HG03460 (cell line): Measurements from ENCODE around the gene ZNF664.

Source experiments
- ATAC-seq: cut with Tn5 transposase; IDR thresholded peaks from one replicate; pipeline ENCODE4 v1.9.1; 2021; ENCODE audit not compliant: unreplicated experiment

Gene ZNF664

GRCh38 chr12:123989168-123989567, 16.2 kb downstream of the ZNF664 start:
- ATAC-seq, result no peak

GRCh38 chr12:123989753-123990152, 16.7 kb downstream of the ZNF664 start:
- ATAC-seq, result no peak

- no peak for ATAC-seq
Observed at GRCh38 chr12:123990511-123990910, 17.5 kb downstream of the ZNF664 start.

GRCh38 chr12:123991372-123991951, 18.4 kb downstream of the ZNF664 start:
- no peak for ATAC-seq

- no peak for ATAC-seq
Observed at GRCh38 chr12:123992118-123992825, 19.3 kb downstream of the ZNF664 start.

- no peak for ATAC-seq
Observed at GRCh38 chr12:123995023-123995748, 22.2 kb downstream of the ZNF664 start.

- no peak for ATAC-seq
Observed at GRCh38 chr12:123996581-123996980, 23.6 kb downstream of the ZNF664 start.

- ATAC-seq, result no peak
Observed at GRCh38 chr12:123997033-123997822, 24.2 kb downstream of the ZNF664 start.

- ATAC-seq, result no peak
Observed at GRCh38 chr12:123997908-123998307, 24.9 kb downstream of the ZNF664 start.

GRCh38 chr12:123998344-123998990, 25.5 kb downstream of the ZNF664 start:
- no peak for ATAC-seq

- ATAC-seq, result no peak
Observed at GRCh38 chr12:123998991-123999359, 26.0 kb downstream of the ZNF664 start.

GRCh38 chr12:124000111-124000510, 27.1 kb downstream of the ZNF664 start:
- no peak for ATAC-seq

GRCh38 chr12:124001343-124001742, 28.3 kb downstream of the ZNF664 start:
- no peak for ATAC-seq

- ATAC-seq, result no peak
Observed at GRCh38 chr12:124002021-124002644, 29.1 kb downstream of the ZNF664 start.

- no peak for ATAC-seq
Observed at GRCh38 chr12:124002654-124003053, 29.6 kb downstream of the ZNF664 start.

- ATAC-seq, result no peak
Observed at GRCh38 chr12:124004233-124004875, 31.3 kb downstream of the ZNF664 start.

- ATAC-seq, result peak; percentile 40
Observed at GRCh38 chr12:124006085-124006845, 33.2 kb downstream of the ZNF664 start.

- no peak for ATAC-seq
Observed at GRCh38 chr12:124006846-124007713, 34.1 kb downstream of the ZNF664 start.
